Smooth muscle cell (in vitro differentiated cells): ENCODE results near the gene NDUFS6. TPM values are rescaled to one million over a fixed set of nuclear protein-coding genes. Genes with fewer than 3 reads are reported as not detected.

Source experiments
- DNase-seq: peaks from one replicate; lab custom pipeline; 2025; ENCODE audit not compliant: unreplicated experiment; lab: John Stamatoyannopoulos, UW
- H2AFZ ChIP-seq: fragments of 200-600 bp; sonication (generic); 2 replicates; pipeline ENCODE4 v1.6.0; 2016; ENCODE audit warnings: antibody characterized with exemption, low read depth, mild to moderate bottlenecking
- H3F3A ChIP-seq: fragments of 200-600 bp; sonication (generic); 2 replicates; pipeline ENCODE4 v1.6.0; 2017; ENCODE audit warnings: antibody characterized with exemption, low read depth
- H3K27ac ChIP-seq: fragments of 200-600 bp; sonication (generic); 2 replicates; pipeline ENCODE4 v1.5.1; 2016; ENCODE audit warnings: low read depth, mild to moderate bottlenecking
- H3K27me3 ChIP-seq: fragments of 200-600 bp; sonication (generic); 2 replicates; pipeline ENCODE4 v1.6.1; 2016; ENCODE audit warnings: low read depth, mild to moderate bottlenecking
- H3K36me3 ChIP-seq: fragments of 200-600 bp; sonication (generic); 2 replicates; pipeline ENCODE4 v1.5.1; 2016; ENCODE audit warnings: low read depth
- H3K4me1 ChIP-seq: fragments of 200-600 bp; sonication (generic); 2 replicates; pipeline ENCODE4 v1.5.1; 2016; ENCODE audit warnings: low read depth
- H3K4me2 ChIP-seq: fragments of 200-600 bp; sonication (generic); 2 replicates; pipeline ENCODE4 v1.6.0; 2016; ENCODE audit warnings: mild to moderate bottlenecking
- H3K4me3 ChIP-seq: fragments of 200-600 bp; sonication (generic); 2 replicates; pipeline ENCODE4 v1.5.1; 2016; ENCODE audit warnings: mild to moderate bottlenecking
- H3K79me2 ChIP-seq: fragments of 200-600 bp; sonication (generic); 2 replicates; pipeline ENCODE4 v1.6.0; 2016; ENCODE audit warnings: low read depth, mild to moderate bottlenecking
- H3K9ac ChIP-seq: fragments of 200-600 bp; sonication (generic); 2 replicates; pipeline ENCODE4 v1.6.0; 2016; ENCODE audit warnings: low read depth
- H3K9me3 ChIP-seq: fragments of 200-600 bp; sonication (generic); replicated peaks from 2 replicates; pipeline ENCODE4 v1.5.1; 2016; ENCODE audit warnings: low read depth
- H4K20me1 ChIP-seq: fragments of 200-600 bp; sonication (generic); 2 replicates; pipeline ENCODE4 v1.6.0; 2016; ENCODE audit warnings: low read depth
- WGBS: methylation state at CpG from one replicate; pipeline ENCODE4 v1.1.7; 2016; ENCODE audit warnings: low lambda C conversion rate; 5-methylcytosine and 5-hydroxymethylcytosine counted together
- polyA plus RNA-seq: library from polyadenylated mRNA; unstranded; fragments of >200 nt; fragmentation: Nextera tagmentation; extraction: Ambion mirVana; gene quantifications from 2 replicates; pipeline ENCODE4 v1.2.1, GENCODE V29; 2016
- total RNA-seq: library from RNA; depleted of rRNA; stranded (reverse); fragments of >200 nt; gene quantifications from 2 replicates; pipeline ENCODE4 v1.2.3, GENCODE V29; 2014
- TF ChIP-seq, protein P1 (sequence below): fragments of 200-600 bp; sonication (generic); IDR thresholded peaks from 2 replicates; pipeline ENCODE4 v1.5.1; 2017; ENCODE audit warnings: borderline replicate concordance, mild to moderate bottlenecking, antibody characterized with exemption; ENCODE audit not compliant: insufficient read depth, poor library complexity, severe bottlenecking

NDUFS6 gene
- total and polyA plus RNA-seq, 2 experiments from 2014 or later = 50.8 to 146 TPM

- no peak for DNase-seq
- TF ChIP-seq, protein P1, sequence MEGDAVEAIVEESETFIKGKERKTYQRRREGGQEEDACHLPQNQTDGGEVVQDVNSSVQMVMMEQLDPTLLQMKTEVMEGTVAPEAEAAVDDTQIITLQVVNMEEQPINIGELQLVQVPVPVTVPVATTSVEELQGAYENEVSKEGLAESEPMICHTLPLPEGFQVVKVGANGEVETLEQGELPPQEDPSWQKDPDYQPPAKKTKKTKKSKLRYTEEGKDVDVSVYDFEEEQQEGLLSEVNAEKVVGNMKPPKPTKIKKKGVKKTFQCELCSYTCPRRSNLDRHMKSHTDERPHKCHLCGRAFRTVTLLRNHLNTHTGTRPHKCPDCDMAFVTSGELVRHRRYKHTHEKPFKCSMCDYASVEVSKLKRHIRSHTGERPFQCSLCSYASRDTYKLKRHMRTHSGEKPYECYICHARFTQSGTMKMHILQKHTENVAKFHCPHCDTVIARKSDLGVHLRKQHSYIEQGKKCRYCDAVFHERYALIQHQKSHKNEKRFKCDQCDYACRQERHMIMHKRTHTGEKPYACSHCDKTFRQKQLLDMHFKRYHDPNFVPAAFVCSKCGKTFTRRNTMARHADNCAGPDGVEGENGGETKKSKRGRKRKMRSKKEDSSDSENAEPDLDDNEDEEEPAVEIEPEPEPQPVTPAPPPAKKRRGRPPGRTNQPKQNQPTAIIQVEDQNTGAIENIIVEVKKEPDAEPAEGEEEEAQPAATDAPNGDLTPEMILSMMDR = no peak
- H3K9ac ChIP-seq = peak overlapping the region; percentile 8
- no peaks in the 10 kb centered on the region for H3K9me3 ChIP-seq
- H3K27me3 ChIP-seq = no peaks in the 10 kb centered on the region
- peaks cover 6% of the 10 kb centered on the region for H3F3A ChIP-seq
- H3K4me1 ChIP-seq = peaks cover 20% of the 10 kb centered on the region
- H3K27ac ChIP-seq = peak overlapping the region; percentile 87
- no peak overlapping the region for H2AFZ ChIP-seq
- 77% methylated on average over 17 of the region's 17 CpGs for WGBS
- H3K79me2 ChIP-seq = peaks cover 19% of the 10 kb centered on the region
- no peak overlapping the region for H3K4me3 ChIP-seq
- no peaks in the 10 kb centered on the region for H3K36me3 ChIP-seq
- H3K4me2 ChIP-seq = peak overlapping the region; percentile 43
- no peaks in the 10 kb centered on the region for H4K20me1 ChIP-seq
These were observed 6.3 kb upstream of the NDUFS6 start for GRCh38 chr5:1794901-1795290.

- Histone ChIP-seq H3K9ac (no peak overlapping the region), H3K27ac (no peak overlapping the region), H3K4me1 (peaks cover 14% of the 10 kb centered on the region), H3K9me3 (no peaks in the 10 kb centered on the region), H3F3A (peaks cover 6% of the 10 kb centered on the region), H3K27me3 (no peaks in the 10 kb centered on the region), H2AFZ (no peak overlapping the region), H3K79me2 (peaks cover 19% of the 10 kb centered on the region), H4K20me1 (no peaks in the 10 kb centered on the region), H3K4me2 (peak overlapping the region; percentile 43), H3K36me3 (no peaks in the 10 kb centered on the region), H3K4me3 (no peak overlapping the region)
- WGBS = 81% methylated on average over 13 of the region's 13 CpGs
- TF ChIP-seq, protein P1 = no peak
- DNase-seq = no peak
These were observed 5.7 kb upstream of the NDUFS6 start for GRCh38 chr5:1795506-1795905.

DNA sequence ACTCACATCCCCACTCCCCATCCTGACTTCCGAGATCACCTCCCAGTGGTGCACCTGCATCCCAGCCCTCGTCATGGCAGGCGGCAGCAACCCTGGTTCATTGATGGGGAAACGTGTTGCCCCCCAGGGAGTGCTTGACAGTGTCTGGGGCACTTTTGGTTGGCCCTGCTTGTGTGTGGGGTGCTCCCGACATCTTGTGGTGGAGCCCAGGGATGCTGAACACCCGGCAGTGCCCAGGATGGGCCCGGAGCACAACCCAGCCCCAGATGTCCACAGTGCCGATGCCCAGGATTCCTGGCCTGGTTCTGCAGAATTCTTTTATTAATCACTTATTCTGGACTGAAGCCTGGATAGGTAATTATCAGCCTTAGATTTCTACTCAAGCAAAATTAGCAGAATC, 5.3 kb upstream of the NDUFS6 start:
- Histone ChIP-seq H3K9ac (no peak overlapping the region), H3K27ac (no peak overlapping the region), H3K4me3 (no peak overlapping the region), H3K27me3 (no peaks in the 10 kb centered on the region), H3K9me3 (no peaks in the 10 kb centered on the region), H3K4me2 (no peak overlapping the region), H4K20me1 (no peaks in the 10 kb centered on the region), H3K4me1 (peaks cover 10% of the 10 kb centered on the region), H3F3A (peaks cover 6% of the 10 kb centered on the region), H3K79me2 (peaks cover 19% of the 10 kb centered on the region), H3K36me3 (no peaks in the 10 kb centered on the region), H2AFZ (no peak overlapping the region)
- TF ChIP-seq, protein P1 = no peak
- 91% methylated on average over 8 of the region's 8 CpGs for WGBS
- no peak for DNase-seq

DNA sequence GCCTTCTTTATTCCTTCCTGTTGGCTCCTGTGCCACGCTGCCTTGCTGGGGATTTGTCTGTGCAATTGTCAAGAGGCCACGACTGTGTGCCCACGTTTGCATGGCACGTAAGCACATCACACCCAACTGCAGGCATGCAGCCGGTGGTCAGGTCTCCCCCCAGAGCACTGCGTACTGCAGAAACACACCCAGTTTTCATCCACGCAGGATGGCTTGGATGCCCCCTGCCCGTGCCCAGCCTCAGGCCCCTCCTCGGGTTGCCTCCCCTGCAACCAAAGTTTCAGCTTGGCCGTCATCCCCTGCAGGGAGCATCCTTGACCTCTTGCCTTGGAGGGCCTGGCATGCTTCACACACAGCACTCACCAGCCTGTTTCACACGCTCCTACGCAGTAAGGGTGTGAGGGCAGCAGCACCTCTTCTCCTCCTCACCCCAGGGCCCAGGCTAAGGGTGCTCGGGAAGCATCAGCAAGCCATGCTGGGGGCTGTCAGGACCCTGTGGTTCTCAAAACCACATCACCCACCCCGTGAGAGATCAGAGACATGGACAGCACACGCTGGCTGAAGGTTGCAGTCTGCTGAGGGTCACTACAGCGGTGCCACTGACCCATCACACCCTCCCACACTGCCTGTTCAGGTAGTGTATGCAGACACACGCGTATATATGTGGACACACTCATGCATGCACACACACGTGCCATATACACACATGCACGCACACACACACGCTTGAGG, 4.7 kb upstream of the NDUFS6 start:
- 90% methylated on average over 21 of the region's 21 CpGs for WGBS
- H2AFZ ChIP-seq = no peak overlapping the region

More for the DNA sequence above, 4.7 kb upstream of the NDUFS6 start:
- H3K27me3 ChIP-seq = no peaks in the 10 kb centered on the region
- DNase-seq = no peak
- no peaks in the 10 kb centered on the region for H3K9me3 ChIP-seq
- no peak overlapping the region for H3K4me3 ChIP-seq
- no peaks in the 10 kb centered on the region for H4K20me1 ChIP-seq
- peaks cover 22% of the 10 kb centered on the region for H3K79me2 ChIP-seq
- H3K27ac ChIP-seq = no peak overlapping the region
- TF ChIP-seq, protein P1 = no peak
- H3K9ac ChIP-seq = no peak overlapping the region
- H3K4me2 ChIP-seq = no peak overlapping the region
- peaks cover 6% of the 10 kb centered on the region for H3F3A ChIP-seq
- no peaks in the 10 kb centered on the region for H3K36me3 ChIP-seq
- H3K4me1 ChIP-seq = peaks cover 9% of the 10 kb centered on the region
